Lower leg skin (tissue), 4 donors: ENCODE measurements around the gene OGFR. TPM values are rescaled to one million over a fixed set of nuclear protein-coding genes. Genes with fewer than 3 reads are reported as not detected.

Experiments used
- DNase-seq, 2 donors: peaks; one replicate each; pipeline ENCODE4 v3.0.0-alpha.2; 2019; ENCODE audit warnings: low spot score in 2 of 2
- H3K4me3 ChIP-seq: fragments of 200-600 bp; sonication (generic); 2 replicates; pipeline ENCODE4 v1.5.1; 2017; ENCODE audit warnings: mild to moderate bottlenecking, low read depth; ENCODE audit not compliant: poor library complexity, severe bottlenecking
- POLR2A ChIP-seq, 2 donors: fragments of 450-650 bp; IDR thresholded peaks; one replicate each; pipeline ENCODE4 v1.6.1; 2016 to 2017; ENCODE audit warnings: antibody characterized with exemption in 2 of 2, mild to moderate bottlenecking in 1 of 2, moderate library complexity in 1 of 2
- WGBS, 2 donors: methylation state at CpG; one replicate each; pipeline ENCODE4 v1.1.5; 2018; 5-methylcytosine and 5-hydroxymethylcytosine counted together
- intact Hi-C: fragments of 100-400 bp; cut with DNase I; formaldehyde crosslinking; loops from one replicate; pipeline ENCODE4 v1.15.0; 2023; ENCODE audit warnings: low total_unique reads
- total RNA-seq, 4 donors: library from RNA; depleted of rRNA; stranded (reverse); fragments of >200 nt; gene quantifications; one replicate each; pipeline ENCODE4 v1.1.0, GENCODE V29; 2016
- TF ChIP-seq, protein P1 (sequence below), 3 donors: fragments of 450-650 bp; IDR thresholded peaks; one replicate each; pipeline ENCODE4 v1.5.1; 2016; ENCODE audit warnings: antibody characterized with exemption in 3 of 3, mild to moderate bottlenecking in 3 of 3, moderate library complexity in 2 of 3

OGFR gene
- total RNA-seq, 4 donors from 2014 or later, result 50.3 to 76.9 (median 58.5) TPM

DNA sequence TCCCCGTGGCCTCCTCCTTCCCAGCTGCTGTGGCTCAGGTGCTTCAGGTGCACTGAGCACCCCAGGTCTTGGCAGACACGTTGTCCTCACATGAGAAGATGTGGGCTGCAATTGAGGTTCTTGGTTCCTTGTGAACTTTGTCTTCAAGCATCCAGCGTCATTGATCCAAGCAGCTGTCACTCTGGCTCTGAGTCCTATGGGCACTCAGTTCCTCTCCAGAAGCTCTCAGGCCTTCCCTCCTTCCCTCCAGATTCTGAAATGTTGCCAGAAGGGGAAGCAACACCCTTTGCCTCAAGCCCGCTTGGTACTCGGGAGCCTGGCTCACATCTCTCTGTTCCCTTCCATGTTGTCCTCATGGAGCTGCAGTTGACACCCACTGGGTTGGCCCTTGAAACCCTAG is 16.8 kb upstream of the OGFR start:
- WGBS, 2 donors, result 73 to 83% methylated on average over 5 of the region's 5 CpGs
- H3K4me3 ChIP-seq, result no peak overlapping the region
- DNase-seq, result no peak
- intact Hi-C loops, result no loop called here
- no peak for TF ChIP-seq POLR2A (IDR thresholded peaks at IDR 0.05)
- TF ChIP-seq, protein P1, sequence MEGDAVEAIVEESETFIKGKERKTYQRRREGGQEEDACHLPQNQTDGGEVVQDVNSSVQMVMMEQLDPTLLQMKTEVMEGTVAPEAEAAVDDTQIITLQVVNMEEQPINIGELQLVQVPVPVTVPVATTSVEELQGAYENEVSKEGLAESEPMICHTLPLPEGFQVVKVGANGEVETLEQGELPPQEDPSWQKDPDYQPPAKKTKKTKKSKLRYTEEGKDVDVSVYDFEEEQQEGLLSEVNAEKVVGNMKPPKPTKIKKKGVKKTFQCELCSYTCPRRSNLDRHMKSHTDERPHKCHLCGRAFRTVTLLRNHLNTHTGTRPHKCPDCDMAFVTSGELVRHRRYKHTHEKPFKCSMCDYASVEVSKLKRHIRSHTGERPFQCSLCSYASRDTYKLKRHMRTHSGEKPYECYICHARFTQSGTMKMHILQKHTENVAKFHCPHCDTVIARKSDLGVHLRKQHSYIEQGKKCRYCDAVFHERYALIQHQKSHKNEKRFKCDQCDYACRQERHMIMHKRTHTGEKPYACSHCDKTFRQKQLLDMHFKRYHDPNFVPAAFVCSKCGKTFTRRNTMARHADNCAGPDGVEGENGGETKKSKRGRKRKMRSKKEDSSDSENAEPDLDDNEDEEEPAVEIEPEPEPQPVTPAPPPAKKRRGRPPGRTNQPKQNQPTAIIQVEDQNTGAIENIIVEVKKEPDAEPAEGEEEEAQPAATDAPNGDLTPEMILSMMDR (IDR thresholded peaks at IDR 0.05), result no peak

DNA sequence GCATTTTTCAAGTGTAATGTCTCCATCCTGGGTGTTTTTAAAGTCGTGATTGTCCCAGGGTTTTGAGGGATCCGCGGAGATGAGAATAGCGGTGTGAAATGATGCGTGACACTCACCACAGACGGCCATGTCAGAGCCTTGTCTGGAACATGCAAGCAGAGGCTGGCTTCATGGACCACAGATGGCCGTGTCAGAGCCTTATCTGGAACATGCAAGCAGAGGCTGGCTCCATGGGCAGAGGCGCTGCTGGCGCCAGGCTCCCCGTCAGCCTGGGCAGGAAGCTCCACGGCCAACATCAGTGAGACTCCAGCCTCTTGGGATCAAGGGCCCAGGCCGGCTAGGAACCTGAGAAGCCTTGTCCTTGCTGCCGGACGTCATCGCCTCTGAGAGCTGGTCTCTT is 16.0 kb upstream of the OGFR start:
- H3K4me3 ChIP-seq, result no peak overlapping the region
- TF ChIP-seq, protein P1 (IDR thresholded peaks at IDR 0.05), result no peak
- TF ChIP-seq POLR2A (IDR thresholded peaks at IDR 0.05), result no peak
- intact Hi-C loops, result no loop called here
- WGBS, 2 donors, result 75 to 80% methylated on average over 14 to 15 of the region's 15 CpGs
- DNase-seq, result no peak

DNA sequence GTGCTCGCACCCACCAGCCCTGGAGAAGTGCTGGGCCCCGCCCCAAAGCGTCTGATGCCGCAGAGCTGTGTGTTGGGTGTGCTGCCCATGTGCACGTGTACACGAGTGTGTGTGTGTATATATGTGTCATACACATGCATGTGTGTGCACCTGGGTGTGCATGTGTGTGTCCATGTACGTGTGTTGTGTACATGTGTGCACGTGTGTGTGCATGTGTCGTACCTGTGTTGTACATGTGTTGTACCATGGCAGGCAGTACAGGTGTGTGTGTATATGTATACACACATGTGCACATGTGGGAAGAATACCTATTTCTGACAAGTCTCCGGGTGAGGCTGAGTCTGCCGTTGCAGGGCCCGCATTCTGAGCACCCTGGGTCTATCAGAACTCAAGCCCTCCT is 14.6 kb upstream of the OGFR start:
- DNase-seq, result no peak
- intact Hi-C loops, result loop anchor here (5.0 kb wide), 1 partner anchor 123 kb away; no protein-coding TSS in a partner anchor
- WGBS, 2 donors, result 81 to 85% methylated on average over 12 of the region's 12 CpGs

DNA sequence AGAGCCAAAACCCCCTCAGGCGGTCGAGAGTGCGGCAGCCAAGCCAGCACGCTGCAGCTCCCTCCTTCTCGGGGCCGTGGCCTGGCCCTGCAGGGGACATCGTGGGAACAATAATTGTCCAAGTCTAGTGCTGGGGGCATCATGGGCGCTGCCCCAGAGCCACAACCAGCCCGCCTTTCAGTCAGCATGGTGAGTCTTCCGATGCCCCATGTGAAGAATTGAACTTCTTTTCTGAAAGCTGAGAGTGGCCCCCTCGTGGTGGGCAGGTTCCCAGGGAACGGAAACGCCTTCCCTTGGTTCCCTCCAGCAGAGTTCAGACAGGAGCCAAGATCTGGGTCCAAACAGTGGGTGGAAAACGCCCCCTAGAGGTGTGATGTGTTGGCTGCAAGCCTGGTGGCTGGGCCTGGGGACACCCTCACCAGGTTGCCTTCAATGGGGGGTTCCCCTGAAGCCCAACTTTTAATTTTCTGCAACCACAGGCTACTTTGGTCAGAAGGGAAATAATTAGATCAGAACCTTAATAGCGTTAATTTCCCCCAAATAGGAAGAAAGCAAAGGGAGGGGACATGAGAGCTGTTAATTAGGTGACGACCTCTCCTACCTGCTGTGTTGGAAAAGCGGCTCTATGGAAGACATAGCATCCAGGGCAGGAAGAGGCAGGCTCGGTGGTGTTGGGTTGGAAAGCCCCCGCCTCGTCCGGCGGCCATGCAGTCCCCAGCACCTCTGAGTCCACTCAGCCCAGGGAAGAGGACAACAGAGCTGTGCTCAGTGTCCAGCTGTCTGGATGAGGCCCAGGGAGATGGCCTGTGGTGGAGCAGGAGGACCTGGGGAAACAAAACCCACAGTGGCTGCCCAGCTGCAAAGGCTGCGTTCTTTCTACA is 13.1 kb upstream of the OGFR start:
- intact Hi-C loops, result loop anchor here (5.0 kb wide), 1 partner anchor 124 kb away; no protein-coding TSS in a partner anchor
- TF ChIP-seq, protein P1 (IDR thresholded peaks at IDR 0.05), result peak in 1 of 3 donors; percentile 58
- no peak for TF ChIP-seq POLR2A (IDR thresholded peaks at IDR 0.05)
- 27 to 32% methylated on average over 23 of the region's 23 CpGs for WGBS, 2 donors
- no peak overlapping the region for H3K4me3 ChIP-seq
- DNase-seq, result peak; percentile 73 to 95

More for the DNA sequence above, 14.6 kb upstream of the OGFR start:
- H3K4me3 ChIP-seq, result no peak overlapping the region
- TF ChIP-seq, protein P1 (IDR thresholded peaks at IDR 0.05), result no peak
- no peak for TF ChIP-seq POLR2A (IDR thresholded peaks at IDR 0.05)

DNA sequence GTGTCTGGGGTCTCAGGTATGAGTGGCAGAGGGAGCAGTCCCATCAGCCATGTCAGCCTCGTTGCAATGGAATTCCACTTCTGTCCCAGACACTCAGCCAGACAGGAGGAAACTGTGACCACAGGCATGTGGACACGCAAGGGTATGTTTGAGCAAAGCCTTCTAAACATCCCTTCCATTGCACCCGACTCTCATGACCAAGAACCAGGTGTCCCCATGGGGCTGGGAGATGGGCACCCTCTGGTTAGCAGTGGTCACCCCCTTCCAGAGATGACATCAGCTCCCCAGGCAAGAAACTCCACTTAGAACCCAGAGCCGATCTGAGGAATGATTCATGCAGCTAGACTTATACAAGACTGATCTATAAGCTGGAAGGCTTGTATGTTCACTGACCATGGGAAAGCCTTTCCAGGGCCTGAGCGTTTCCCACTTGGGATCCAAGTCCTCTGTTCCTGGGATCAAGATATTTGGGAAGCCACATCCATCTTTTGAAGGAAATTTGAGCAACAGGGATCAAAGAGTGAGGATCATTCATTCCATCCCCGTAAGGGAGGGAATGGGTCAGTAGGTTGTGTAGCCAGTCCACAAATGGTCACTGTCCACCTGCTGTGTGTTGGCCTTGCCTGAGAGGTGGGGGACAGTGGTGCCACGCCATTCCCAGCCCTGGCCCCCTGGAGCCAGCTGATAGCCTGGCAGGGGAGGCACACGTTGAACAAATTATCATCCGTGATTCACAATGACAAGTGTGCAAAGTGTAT is 12.3 kb upstream of the OGFR start:
- no peak for TF ChIP-seq POLR2A (IDR thresholded peaks at IDR 0.05)
- TF ChIP-seq, protein P1 (IDR thresholded peaks at IDR 0.05), result no peak
- no peak overlapping the region for H3K4me3 ChIP-seq
- intact Hi-C loops, result loop anchor here (5.0 kb wide), 1 partner anchor 125 kb away; no protein-coding TSS in a partner anchor
- no peak for DNase-seq
- WGBS, 2 donors, result 67 to 73% methylated on average over 8 to 9 of the region's 9 CpGs
